ENCODE measurements around the gene KIAA1755.

DNA sequence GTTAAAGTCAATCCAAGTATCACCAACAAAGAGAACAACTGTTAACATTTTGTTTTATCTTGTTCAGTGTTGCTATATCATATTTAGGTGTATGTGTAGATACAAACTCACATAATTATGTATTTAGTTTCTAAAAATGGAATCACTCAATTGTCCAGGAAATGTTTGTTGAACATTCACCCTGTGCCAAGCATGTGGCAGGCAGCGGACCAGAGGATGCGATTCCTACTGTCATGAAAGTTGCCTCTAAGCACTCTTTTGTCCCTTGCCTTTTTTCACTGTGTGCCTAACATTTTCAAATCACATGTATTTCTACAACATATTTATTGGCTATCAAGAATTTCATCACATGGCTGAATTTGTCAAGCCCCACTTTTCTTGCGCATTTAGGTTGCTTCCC, 78.6 kb downstream of the KIAA1755 start:
- TF ChIP-seq, protein P1, sequence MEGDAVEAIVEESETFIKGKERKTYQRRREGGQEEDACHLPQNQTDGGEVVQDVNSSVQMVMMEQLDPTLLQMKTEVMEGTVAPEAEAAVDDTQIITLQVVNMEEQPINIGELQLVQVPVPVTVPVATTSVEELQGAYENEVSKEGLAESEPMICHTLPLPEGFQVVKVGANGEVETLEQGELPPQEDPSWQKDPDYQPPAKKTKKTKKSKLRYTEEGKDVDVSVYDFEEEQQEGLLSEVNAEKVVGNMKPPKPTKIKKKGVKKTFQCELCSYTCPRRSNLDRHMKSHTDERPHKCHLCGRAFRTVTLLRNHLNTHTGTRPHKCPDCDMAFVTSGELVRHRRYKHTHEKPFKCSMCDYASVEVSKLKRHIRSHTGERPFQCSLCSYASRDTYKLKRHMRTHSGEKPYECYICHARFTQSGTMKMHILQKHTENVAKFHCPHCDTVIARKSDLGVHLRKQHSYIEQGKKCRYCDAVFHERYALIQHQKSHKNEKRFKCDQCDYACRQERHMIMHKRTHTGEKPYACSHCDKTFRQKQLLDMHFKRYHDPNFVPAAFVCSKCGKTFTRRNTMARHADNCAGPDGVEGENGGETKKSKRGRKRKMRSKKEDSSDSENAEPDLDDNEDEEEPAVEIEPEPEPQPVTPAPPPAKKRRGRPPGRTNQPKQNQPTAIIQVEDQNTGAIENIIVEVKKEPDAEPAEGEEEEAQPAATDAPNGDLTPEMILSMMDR (IDR thresholded peaks at IDR 0.05), result no peak
- no peak for TF ChIP-seq EZH2 (IDR thresholded peaks at IDR 0.05; ENCODE audit: borderline replicate concordance, insufficient read depth, low read depth, low read length, poor library complexity, severe bottlenecking)
